A673 (cell line): ENCODE results near the gene SDK1.

Experiments used
- CTCF ChIP-seq: fragments of 300-800, 200-600 bp; sonication (generic); conservative IDR thresholded peaks from 2 replicates; pipeline ENCODE4 v1.5.1; 2017; ENCODE audit warnings: low read depth, mild to moderate bottlenecking, antibody characterized with exemption, low read length, moderate library complexity, mixed read lengths
- EZH2 ChIP-seq: fragments of 200-600 bp; sonication (generic); IDR thresholded peaks from 2 replicates; pipeline ENCODE4 v1.6.1; 2017; ENCODE audit warnings: borderline replicate concordance, low read depth, mild to moderate bottlenecking, mixed read lengths, antibody characterized with exemption, low read length; ENCODE audit not compliant: poor library complexity, severe bottlenecking

DNA sequence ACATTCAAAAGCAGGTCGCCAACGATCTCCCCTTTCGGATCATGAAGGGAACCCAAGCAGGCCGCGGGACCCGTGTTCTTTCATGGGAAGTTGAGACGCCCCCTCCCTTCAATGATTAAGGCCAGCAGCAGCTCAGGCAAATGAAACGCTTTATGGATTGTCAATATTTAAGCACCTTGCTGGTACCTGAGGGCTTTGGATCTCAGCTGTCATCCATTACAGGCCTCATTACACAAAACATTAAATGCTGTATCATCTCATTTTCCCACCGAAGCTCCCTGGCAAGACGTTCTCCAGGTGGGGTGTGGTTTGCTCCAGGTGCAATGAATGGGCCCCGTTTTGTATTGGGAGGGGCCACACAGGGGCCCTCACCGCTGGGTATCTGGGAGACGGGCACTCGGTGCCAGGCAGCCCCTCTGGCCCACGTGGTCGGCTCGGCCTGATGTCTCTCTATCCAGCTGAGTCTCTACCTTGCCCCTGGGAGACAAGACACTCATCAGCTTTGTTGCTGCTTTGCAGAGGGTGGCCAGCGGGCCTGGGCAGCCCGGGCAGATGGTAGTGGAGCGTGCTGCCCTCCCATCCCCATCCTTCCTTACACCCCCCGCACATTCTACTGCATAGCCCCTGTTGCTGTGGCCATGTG, 925.0 kb downstream of the SDK1 start:
- TF ChIP-seq CTCF (no peak), EZH2 (no peak)
